Measurements from ENCODE around the gene LHFPL3.

GRCh38 chr7:104862719-104863118 lies 534.3 kb downstream of the LHFPL3 start:
- TF ChIP-seq CTCF (IDR thresholded peaks at IDR 0.05) (no peak), POLR2A (IDR thresholded peaks at IDR 0.05) (no peak), POLR2AphosphoS5 (IDR thresholded peaks at IDR 0.05) (no peak), EP300 (IDR thresholded peaks at IDR 0.05) (no peak)
